Omental fat pad (tissue), 4 donors: Measurements from ENCODE around the gene ARHGEF3. TPM values are rescaled to one million over a fixed set of nuclear protein-coding genes. Genes with fewer than 3 reads are reported as not detected.

Source experiments
- ATAC-seq: fragments of 150-250 bp; one replicate; pipeline ENCODE4 v1.9.1; 2016; ENCODE audit warnings: mild to moderate bottlenecking, moderate library complexity; ENCODE audit not compliant: low FRiP score
- DNase-seq: peaks from one replicate; pipeline ENCODE4 v3.0.0-alpha.2; 2019; ENCODE audit warnings: low spot score
- total RNA-seq, 4 donors: library from RNA; depleted of rRNA; stranded (reverse); fragments of >200 nt; gene quantifications; one replicate each; pipeline ENCODE4 v1.1.0, GENCODE V29; 2016
- TF ChIP-seq, protein P1 (sequence below), 3 donors: fragments of 450-650 bp; IDR thresholded peaks; one replicate each; pipeline ENCODE4 v1.5.1; 2016 to 2017; ENCODE audit warnings: antibody characterized with exemption in 3 of 3, mild to moderate bottlenecking in 3 of 3, moderate library complexity in 2 of 3

Gene ARHGEF3
- total RNA-seq, 4 donors from 2014 or later: 16.9 to 26.3 (median 21.9) TPM

DNA sequence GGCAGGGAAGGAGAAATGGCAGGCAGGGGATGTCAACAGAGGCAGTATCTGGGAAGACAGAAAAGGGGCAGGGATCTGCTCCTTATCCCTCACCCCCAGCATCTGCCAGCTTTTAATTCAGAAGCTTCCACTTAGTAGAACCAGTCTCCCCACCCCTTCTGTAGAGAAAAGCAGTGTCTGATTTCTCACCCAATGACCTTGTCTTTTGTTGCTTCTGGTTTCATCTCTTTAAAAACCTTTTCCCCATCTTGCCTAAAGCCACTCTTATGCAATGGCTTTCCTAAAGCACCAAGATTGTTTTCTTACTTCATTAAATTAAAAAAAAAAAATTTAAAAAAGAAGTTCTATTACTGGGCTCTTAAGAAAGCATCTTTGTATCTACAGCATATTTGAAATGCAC, 27.8 kb downstream of the ARHGEF3 start:
- DNase-seq: no peak
- ATAC-seq: no peak

DNA sequence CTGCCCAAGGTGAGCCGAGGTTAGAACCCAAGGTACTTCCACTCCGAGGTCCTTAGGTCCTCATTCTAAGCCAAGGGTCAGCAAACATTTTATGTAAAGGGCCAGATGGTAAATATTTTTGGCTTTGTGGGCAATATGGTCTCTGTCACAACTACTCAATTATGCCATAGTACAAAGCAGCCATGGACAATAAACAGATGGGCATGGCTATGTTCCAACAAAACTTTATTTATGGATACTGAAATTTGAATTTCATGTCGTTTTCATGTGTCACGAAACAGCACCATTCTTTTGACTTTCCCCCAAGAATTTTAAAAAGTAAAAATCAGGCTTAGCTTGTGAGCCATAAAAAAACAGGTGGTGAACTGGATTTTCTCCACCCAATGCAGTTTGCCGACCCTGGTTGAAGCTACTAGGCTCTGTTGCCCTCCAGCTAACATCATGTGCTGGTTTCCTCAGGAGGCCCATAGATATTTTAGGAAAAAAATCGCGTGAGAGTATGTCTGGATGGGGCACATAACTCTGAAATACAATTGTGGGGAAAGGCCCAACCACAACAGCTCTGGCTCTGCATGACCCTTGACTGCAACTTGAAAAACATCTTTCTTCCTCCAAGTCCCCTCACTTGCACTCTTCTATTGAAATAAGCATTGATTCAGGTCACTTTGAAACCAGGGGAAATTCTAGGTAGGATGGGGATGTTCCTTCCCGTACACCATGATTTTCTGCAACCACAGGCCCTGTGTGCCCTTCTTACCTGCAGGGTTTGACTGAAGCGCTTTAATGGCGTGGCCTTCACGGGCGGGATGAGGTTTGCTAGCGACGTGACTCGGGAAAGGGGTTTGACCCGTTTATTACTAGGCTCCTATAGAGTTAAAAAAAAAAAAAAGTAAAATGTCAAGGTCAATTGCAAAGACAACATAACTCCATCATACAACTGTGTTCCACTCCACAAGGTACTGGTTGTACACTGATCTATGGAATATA, 28.5 kb downstream of the ARHGEF3 start:
- no peak for ATAC-seq
- no peak for DNase-seq
- TF ChIP-seq, protein P1, sequence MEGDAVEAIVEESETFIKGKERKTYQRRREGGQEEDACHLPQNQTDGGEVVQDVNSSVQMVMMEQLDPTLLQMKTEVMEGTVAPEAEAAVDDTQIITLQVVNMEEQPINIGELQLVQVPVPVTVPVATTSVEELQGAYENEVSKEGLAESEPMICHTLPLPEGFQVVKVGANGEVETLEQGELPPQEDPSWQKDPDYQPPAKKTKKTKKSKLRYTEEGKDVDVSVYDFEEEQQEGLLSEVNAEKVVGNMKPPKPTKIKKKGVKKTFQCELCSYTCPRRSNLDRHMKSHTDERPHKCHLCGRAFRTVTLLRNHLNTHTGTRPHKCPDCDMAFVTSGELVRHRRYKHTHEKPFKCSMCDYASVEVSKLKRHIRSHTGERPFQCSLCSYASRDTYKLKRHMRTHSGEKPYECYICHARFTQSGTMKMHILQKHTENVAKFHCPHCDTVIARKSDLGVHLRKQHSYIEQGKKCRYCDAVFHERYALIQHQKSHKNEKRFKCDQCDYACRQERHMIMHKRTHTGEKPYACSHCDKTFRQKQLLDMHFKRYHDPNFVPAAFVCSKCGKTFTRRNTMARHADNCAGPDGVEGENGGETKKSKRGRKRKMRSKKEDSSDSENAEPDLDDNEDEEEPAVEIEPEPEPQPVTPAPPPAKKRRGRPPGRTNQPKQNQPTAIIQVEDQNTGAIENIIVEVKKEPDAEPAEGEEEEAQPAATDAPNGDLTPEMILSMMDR (IDR thresholded peaks at IDR 0.05): no peak

More for the DNA sequence above, 27.8 kb downstream of the ARHGEF3 start:
- TF ChIP-seq, protein P1 (IDR thresholded peaks at IDR 0.05): no peak

DNA sequence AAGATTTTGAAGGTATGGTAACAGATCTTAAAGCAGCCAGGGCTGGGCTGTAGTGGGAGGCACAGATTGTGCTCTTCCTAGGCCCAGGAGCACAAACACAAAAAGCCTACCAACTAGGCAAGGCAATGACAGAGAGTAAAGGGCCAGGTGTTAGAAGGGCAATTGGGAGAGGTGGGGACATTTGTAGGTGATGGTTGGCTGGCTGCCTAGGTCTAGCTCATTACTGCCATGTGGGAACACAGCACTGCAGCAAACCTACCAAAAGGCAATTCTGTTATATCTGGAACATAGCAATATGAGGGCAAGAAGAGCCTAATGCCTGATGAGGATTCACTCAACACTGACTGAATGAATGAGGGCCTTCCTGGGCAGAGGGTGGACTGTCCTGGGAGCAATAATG, 30.4 kb downstream of the ARHGEF3 start:
- no peak for ATAC-seq
- TF ChIP-seq, protein P1 (IDR thresholded peaks at IDR 0.05): no peak

DNA sequence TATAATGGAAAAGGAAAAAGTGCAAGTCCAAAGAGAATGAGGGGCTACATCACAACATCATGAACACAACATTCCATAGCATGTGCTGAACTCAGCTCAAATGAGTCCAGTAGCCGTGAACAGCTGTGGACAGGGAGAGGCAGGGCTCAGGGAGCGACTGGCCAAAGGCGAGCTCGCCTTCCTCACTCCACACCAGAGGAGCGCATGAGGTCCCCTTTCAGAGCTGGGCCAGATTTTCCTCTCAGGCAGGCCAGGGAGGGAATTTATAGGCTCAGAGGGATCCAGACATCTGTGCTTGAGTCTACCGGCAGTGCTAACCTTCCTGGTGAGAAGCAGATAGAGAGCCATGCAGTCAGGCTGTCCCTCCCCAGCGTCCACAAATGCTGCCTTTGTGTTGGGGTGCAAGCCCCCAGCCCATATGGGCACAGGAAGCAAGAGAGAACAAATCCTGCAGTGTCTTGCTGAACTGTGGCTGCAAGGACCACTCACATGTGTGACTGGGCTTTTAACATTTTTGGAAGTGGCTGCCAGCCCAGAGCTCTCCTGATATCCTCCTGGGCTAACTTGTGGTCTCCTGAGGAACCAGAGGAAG, 32.5 kb downstream of the ARHGEF3 start:
- ATAC-seq: no peak
- no peak for DNase-seq
- TF ChIP-seq, protein P1 (IDR thresholded peaks at IDR 0.05): no peak

More for the DNA sequence above, 30.4 kb downstream of the ARHGEF3 start:
- DNase-seq: no peak

DNA sequence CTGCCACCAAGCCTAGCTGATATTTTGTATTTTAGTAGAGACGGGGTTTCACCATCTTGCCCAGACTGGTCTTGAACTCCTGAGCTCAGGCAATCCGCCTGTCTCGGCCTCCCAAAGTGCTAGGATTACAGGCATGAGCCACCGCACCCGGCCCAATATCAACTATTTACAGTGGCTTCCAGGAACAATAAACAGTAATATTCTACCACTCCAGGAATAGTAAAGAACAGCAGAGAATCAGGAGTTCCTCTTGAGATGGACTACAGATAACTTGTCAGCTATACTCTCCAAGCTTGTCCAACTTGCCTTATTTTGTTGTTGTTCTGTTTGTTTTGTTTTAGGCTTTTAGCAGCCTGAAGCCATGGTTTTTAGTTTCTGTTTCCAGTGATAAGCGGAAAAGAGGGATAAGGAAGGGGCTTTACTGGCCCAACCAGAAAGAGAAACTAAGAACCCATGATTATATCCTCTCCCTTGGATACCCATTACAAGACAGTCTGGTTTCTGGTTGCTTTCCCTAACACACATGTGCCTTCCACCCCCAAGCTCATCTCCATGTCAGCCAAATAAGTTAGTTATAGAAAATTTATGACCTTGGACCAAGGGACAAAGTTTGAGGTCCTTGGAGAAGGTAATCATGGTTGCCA, 36.7 kb downstream of the ARHGEF3 start:
- ATAC-seq (no peak), DNase-seq (no peak)

DNA sequence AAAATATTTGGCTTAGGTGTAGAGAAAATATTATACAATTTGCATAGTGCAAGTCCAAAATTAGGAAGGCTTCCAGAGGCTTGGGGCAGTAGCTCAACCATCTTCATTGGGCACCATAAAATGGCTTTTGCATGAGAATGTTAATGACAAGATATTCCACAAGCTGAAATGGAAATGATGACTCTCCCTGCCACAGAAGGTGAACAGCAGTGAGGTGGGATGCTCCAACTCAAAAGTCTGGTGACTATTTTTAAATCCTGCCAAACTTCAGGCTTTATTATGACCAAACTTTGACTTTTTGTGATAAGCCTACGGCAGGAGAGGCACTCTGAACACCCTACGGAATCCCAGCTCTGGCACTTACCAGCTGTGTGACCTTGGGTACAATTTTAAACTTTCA, 37.6 kb downstream of the ARHGEF3 start:
- TF ChIP-seq, protein P1 (IDR thresholded peaks at IDR 0.05): no peak
- ATAC-seq: no peak
- DNase-seq: no peak

More for the DNA sequence above, 36.7 kb downstream of the ARHGEF3 start:
- TF ChIP-seq, protein P1 (IDR thresholded peaks at IDR 0.05): no peak
